HG02642 (cell line): ENCODE data around the gene XPC.

Experiments
- ATAC-seq: cut with Tn5 transposase; IDR thresholded peaks from one replicate; pipeline ENCODE4 v1.9.1; 2021; ENCODE audit warnings: mild to moderate bottlenecking; ENCODE audit not compliant: unreplicated experiment, poor library complexity

Gene XPC

DNA sequence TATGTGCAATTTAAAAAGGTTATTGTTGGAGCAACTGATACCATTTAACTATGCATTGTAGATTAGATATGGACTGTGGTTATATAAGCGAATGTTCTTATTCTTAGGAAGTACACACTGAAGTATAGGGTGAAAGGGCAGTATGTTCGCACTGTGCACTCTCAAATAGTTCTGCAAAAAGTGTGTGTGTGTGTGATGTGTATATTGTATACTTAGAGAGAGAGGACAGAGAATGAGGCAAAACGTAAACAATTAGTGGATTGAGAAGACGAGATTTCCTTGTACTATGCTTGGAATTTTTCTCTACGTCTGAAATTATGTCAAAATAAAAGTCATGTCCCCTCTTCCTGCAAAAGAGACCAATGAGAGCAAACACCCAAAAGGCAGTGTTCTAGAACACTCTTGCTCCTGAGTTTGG, 30.6 kb upstream of the XPC start:
- ATAC-seq = no peak

DNA sequence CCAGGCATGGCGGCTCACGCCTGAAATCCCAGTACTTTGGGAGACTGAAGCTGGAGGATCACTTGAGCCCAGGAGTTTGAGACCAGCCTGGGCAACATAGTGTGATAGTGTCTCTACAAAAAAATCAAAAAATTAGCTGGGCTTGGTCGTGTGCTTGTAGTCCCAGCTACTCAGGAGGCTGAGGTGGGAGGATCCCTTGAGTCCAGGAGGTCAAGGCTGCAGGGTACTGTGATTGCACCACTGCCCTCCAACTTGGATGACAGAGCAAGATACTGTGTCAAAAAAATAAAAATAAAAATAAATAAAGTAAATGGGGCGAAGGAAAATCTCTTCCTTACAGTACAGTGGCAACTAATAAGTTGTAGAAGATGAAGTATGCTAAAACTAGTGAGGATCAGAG, 29.8 kb upstream of the XPC start:
- no peak for ATAC-seq

DNA sequence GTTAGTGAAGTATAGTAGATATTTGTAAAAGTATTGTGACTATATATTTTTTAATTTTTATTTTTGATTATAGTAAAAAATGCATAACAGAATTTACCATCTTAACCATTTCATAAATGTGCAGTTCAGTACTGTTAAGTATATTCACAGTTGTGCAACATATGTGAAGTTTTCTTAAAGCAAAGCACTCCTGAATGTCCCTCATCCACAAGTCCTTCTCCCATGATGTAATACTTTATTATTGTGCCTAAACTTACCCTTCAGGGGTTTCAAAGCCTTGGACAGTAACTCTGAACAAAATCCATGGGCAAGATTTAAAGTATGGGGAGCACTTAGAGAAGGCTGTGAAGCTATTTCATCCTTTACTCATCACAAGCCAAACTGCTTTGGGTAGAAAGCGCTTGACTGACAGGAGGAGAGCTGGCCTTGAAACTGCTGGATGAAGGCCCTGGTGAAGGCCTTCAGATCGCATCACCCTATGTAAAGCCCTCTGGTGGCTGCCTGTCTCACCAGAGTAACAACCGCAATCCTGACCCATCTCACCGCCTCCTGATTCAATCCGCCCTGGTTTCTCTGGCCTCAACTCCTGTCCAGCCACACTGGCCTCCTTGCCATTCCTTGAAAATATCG, 28.3 kb upstream of the XPC start:
- ATAC-seq = no peak

DNA sequence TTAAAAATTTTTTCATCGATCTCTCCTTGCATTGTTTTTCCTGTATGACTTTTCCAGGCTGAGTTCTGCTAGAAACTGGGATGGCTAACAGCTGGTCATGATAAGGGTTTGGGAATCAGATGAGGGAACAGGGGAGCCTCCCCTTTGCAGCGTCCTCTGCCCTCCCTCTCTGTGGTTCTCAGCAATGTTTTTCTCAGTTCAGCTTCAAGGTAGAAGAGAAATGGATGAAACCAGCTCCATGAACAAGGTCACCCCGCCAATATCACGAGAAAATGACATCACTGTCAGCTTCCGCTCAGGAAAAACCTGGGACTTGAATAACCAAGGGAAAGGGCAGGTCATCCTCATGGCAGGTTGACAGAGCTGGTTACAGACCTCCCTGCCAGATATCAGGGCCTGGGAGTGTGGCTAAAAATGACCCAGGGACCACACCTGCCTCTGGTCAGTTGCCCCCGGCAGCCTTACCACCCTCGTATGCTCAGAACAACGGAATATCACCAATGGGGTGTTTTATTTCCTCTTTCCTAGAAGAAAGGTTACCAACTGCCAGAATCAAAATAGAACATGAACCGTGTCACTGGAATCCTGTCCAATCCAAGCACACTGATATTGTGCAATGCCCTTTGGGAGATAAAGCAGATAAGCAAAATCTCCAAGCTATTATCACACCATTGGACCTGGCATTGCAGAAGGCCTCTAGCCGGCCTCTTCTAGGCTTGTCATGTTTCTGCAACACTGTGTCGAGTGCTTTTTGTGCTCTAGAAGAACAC, 26.3 kb upstream of the XPC start:
- no peak for ATAC-seq

DNA sequence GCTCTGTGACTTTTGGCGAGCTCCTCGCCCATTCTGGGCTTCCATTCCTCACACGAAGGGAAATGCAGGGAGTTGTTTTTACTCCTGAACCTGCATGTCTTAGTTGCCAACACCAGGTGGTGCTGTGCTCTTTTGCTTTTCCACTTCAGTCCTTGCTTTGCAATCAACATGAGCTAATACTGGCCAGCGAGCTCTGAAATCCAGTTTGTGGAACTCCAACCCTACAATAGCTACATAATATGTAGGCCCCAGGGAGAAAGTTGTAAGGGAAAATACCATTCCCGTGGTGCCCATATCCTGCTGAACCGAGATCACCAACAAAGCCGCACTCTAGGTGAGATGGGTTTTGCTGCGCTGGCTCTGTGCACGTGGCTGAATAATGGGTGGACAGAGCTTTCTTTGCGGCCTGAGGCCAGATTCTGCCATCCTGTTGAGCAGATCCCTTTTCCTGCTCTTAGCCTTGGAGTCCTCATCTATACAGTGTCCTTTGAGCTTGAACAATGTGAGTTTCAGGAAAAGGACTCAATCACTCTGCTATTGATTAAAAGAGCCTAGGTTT, 25.2 kb upstream of the XPC start:
- ATAC-seq = peak; percentile 75

DNA sequence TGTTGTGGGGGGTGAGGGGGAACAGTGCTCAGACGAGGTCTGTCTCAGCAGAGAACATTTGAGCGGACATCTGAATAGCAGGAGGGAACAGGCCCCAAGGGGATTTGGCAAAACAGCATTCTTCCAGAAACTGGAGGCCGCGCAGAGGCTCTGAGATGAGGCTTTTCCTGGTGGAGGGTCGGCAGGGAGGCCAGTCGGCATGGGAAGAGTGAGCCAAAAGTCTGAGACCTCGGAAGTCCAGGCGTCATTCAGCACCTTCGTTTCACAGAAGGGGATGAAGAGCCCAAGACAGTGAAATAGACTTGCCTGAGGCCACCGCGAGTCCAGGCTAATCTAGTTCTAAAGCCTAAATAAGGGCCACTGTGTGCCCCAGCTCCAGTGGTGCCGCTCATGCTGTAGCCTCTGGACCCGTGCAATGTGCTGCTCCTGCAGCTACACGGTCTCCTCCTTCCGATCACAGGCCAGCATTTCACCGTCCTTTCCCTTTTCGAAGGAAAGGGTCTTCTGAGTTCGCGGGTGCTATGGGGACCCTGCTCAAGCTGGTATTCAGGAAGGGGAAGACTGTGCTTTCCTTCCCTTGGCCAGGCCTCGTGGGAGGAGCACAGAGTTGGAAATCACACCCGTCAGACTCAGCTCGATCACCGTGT, 24.6 kb upstream of the XPC start:
- ATAC-seq = peak; percentile 12

DNA sequence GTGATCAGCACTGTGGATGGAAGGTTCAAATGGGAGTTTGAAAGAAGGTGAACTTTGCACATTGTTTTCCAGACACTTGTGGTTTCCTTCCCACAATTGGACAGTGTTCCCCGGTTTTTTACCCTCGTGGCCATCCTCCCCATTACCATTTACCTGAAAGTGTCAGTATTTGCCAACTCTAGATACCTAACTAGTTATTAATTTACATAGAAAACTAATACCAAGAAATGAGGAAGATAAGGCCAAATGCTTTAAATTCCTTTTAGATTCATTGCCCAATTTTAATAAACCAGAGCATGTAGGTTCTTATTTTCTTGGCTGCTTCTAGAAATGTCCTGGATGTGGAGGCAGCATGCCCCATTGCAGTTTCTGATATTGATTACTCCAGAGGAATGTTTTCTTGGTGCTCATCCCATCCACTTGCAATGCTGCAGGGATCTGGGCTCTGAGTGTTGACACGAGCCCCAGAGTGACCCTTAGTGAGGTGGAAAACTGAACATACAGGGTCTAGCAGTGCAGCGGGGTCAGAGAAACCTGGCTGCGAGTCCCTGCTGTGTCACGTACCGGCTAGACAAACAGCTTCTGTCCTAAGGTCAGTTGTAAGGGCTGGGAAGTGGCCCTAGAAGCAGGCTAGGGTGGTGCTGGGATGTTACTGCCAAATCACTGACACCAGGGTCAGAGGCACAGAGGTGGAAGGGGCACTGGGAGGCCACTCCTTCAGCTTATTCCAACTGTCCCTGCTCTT, 23.7 kb upstream of the XPC start:
- ATAC-seq = no peak

DNA sequence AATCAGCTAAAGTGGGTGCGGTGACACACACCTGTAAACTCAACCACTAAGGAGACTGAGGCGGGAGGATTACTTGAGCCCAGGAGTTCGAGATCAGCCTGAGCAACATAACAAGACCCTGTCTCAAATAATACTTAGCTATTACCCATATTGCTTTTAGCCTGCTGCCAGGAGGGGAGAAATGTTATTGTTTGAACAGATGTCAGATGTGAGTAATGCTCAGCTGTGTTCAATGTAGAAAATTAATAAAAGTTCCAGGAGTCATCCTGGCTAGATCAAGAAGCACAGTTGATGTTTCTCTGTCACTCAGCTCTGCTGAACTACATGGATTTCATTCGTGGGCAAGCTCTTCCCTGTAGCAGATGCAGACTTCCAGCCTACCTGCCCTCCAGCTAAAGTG, 22.4 kb upstream of the XPC start:
- ATAC-seq = no peak

DNA sequence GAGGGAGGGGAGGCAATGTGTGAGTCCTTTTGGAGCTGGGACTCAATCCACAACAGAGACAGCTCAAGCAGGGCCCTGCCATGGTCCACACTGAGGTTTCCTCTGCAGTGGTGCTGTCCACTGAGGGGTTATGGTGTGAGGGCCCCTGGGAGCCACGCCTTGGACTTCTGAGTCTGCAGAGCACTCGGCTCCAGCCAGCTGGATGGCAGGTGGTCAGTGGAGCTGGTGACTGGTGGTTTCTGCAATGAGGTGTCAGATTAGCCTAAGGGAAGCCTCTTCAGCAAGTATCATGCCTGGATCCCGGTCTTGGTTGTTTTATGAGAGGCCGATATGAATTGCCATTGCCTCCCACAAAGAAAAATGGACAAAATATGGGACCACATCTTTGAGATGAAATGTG, 21.9 kb upstream of the XPC start:
- no peak for ATAC-seq

DNA sequence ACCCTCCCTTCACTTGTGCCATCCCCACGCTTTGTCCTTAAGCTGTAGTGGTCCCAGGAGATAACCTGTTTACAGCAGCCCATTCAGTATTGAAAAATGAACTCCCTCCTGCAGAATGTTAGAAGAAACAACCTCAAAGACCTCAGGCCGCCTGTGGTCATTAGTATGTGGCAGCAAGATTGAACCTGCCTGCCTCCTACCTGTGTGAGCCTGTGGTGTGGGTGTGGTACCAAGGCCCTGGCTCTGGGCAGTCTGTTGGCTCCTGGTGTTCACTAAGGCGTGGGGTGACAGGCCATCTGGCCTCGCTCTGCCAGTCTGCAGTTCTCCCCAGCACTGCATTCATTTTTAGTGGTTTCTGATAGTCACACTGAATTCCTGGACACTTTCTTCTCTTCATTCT, 21.2 kb upstream of the XPC start:
- ATAC-seq = no peak

DNA sequence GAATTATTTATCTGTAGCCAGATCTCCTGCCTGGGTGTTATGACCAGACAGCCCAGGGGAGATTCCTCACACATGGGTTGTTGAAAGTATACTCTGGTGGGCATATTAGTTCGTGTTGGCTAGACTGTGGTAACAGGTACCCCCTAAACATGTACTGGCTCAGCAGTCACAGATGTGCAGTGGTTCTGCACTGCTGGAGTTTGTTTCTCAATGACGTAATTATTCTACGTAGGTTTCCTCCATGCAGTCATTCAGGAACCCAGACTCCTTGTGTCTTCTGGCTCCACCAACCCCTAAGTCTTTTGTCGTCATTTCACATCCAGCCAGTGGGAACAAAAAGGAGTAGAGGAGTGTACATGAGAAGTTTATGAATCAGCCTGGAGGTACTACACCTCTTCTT, 16.5 kb upstream of the XPC start:
- no peak for ATAC-seq

DNA sequence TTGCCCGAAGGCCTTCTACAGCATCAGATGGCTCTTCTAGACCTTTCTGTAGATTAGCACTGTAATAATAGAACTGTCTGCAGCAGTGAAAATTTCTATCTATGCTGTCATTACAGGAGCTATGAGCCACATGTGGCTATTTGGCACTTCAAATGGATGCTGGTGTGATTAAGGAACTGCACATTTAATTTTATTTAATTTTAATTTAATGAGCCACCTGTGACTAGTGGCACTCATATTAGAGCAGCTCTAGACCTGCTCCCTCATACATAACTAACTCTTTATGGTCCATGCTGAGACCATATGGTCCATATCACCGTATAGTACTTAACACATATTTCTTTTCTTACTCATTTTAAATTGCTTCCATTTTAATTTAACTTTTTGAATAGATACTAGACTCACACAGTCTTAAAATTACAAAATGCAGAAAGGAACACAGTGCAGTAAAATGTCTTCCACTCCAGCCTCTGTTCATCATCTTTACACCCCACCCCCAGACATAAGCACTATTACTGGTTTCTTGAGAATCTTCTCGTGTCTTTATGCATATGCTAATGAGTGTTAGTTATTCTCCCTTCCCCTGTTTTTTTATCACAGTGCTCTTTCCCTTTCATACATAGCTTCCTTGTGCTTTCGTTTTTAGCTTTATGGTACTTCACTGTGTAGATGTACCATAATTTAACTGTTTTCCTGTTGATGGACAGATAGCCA, 9.8 kb upstream of the XPC start:
- ATAC-seq = no peak

DNA sequence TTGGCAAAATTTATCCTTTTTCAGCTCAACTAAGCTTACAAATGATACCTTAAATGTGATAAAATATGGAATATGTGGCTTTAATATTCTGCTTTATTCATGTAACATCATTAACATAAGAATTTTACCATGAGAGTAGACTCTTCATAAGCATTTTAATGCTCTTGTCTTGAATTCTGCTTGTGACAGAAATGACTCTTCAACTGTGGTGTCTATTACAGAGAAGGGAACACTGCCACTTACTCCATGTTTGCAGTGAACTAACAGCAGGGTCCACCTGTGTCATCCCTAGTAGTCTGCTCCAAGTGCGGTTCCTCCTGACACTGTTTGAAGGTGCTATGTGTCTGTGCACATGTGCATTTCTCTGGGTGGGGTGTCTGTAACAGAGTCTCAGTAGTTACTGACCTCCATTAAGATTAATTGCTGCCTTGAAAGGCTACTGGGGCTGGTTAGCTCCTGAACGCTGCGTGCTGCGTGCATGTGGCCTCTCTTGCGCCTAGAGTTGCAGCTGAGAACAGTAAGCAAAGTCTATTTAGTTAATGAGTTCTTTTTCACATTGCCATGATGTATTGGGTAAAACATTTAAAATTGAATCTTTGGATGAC, 8.6 kb upstream of the XPC start:
- ATAC-seq = no peak

DNA sequence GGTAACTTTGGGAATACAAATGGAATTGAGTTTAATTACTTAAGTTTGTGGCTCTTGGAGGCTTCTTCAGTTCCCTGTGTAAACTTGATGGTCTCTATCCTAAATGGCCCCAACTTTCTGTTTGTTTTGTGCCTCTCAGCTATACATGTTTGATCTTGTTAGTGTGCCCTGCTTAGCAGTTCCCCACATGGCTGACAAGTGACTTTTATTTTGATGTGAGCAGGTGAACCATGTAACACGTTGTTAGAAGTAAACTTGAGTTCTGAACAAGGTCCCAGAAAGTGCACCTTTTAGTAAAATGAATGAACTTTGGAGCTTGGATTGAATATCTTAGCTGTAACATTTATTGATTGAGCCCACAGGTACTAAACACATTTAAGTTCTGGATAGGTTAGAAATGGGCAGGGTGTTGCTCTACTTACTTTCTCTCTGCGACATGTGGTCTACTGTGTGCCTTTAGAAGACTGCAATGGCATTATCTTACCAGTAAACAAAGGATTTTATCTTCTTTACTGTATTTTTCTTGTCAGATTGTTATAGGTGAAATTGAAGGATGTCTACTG, 4.7 kb upstream of the XPC start:
- ATAC-seq = no peak

DNA sequence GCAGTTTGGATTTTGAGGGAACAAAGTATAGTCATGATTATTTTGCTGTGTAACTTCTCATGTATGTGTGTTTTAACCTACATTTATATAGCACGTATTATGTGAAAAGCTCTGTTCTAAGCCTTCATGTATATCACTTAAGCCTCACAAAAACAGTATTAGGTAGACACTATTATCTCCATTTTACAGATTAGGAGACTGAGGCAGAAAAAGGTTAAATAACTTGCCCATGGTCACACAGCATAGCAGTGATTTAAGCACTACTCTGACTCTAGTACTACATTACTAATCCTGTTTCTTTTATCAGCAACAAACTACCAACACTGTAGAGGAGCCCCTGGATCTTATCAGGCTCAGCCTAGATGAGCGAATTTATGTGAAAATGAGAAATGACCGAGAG, 2.9 kb upstream of the XPC start:
- ATAC-seq = no peak

DNA sequence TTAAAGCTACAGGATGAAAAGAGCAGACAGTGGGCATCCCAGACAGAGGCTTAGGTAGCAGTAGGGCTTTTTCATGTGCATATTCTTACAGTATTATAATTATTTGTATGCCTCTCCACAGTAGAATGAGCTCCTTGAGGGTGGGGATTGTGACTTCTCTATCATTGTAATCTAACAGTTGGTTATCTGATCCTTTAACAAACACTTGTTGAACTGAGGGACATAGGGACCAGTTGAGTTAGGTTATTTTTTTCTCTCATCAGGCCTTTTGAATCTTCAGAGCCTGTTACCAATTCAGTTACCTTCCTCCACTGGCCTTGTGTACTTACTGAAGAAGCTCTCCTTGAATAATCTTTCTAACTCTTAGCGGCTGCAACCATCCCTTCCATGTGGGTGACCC, 1.4 kb upstream of the XPC start:
- ATAC-seq = no peak

DNA sequence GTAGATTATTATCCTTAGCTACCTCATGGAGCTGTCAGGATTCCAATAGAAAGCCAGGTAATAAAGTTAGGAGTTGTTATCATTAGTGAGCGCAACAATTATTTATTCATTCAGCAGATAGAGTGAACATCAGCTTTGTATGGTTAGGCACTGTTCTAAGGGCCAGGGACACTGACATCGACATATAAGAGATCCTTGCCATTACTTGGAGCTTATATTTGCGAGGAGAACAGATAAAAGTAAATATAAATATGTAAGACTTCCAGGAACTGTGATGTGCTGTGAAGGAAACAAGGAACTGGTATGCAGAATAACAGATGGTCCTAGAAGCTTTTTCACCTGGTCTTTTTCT, 689 bp upstream of the XPC start:
- no peak for ATAC-seq

DNA sequence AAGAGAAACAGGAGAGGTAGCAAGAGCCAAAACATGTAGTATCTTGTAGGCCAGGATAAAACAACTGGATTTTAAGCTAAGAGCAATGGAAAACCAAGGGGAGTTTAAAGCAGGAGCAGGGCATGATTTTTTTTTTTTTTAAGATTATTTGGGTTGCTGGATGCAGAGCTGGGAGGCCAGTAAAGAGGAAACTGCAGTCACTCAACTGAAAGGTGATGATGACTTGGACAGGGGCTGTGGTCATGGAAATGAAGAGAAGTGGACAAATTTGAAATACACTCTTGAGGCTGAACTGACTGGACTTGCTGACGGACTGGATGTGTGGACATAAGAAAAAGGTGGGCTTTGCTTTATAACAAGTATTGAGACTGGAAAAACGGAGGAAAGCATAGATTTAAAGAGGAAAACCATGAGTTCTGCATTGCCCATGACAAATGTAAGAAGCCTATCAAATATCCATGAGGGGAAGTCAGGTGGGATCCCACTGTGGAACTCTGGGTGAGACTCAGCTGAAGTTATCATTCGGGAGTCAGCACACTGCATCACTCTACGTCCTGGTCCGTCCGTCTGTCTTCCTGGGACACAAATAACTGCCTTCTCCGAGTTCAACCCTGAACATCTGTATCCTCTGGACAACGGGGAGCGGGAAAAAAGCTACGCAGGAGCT, 688 bp downstream of the XPC start:
- peak; percentile 21 for ATAC-seq
